Endothelial cell of umbilical vein (primary cell): ENCODE data around the gene STAG1. TPM values are rescaled to one million over a fixed set of nuclear protein-coding genes. Genes with fewer than 3 reads are reported as not detected.

Experiments used
- BruUV-seq: library from RNA; stranded (reverse); fragments of 400-500 nt; replicated peaks from 2 replicates; lab custom pipeline; 2021; lab: Mats Ljungman, UMichigan
- CTCF ChIA-PET: fragments of 300-600, 350-600 bp; sonication (Branson Sonifier 250); formaldehyde crosslinking; loops from one replicate; lab custom pipeline; 2021; ENCODE audit warnings: antibody characterized with exemption, inconsistent platforms; lab: Charles Lee
- POLR2A ChIA-PET: fragments of 300-600, 350-600 bp; sonication (Branson Sonifier 250); formaldehyde crosslinking; loops from one replicate; lab custom pipeline; 2021; ENCODE audit warnings: antibody characterized with exemption, inconsistent platforms; lab: Charles Lee
- DNase-seq: peaks from one replicate; pipeline ENCODE4 v3.0.0-alpha.2; 2011; ENCODE audit warnings: low read depth, low spot score
- FAIRE-seq: peaks from 2 replicates; lab custom pipeline; 2011; peaks lifted over from hg19 to GRCh38; lab: Jason Lieb, UNC
- H2AFZ ChIP-seq: 2 replicates; pipeline ENCODE4 v1.6.0; 2012; ENCODE audit warnings: low read depth, low read length, control low read depth, inconsistent platforms
- H3K27ac ChIP-seq: 2 replicates; pipeline ENCODE4 v1.5.1; 2011; ENCODE audit warnings: low read depth, mild to moderate bottlenecking, control low read depth, low read length, moderate library complexity; ENCODE audit not compliant: insufficient read depth
- H3K27me3 ChIP-seq, 2 experiments: 2 replicates each; pipeline versions ENCODE4 v1.6.0 to v1.6.1; 2011; ENCODE audit warnings: low read length in 2 of 2, mixed read lengths in 1 of 2; ENCODE audit not compliant: control insufficient read depth in 2 of 2, insufficient read depth in 2 of 2
- H3K36me3 ChIP-seq, 2 experiments: 2 replicates in 1 of 2; 3 replicates in 1 of 2; pipeline ENCODE4 v1.5.1; 2011; ENCODE audit warnings: low read length in 2 of 2, mild to moderate bottlenecking in 1 of 2, moderate library complexity in 1 of 2; ENCODE audit not compliant: control insufficient read depth in 2 of 2, insufficient read depth in 2 of 2; ENCODE audit errors: extremely low read depth in 1 of 2
- H3K4me1 ChIP-seq: 3 replicates; pipeline ENCODE4 v1.5.1; 2011; ENCODE audit warnings: mild to moderate bottlenecking, low read length; ENCODE audit not compliant: control insufficient read depth, insufficient read depth; ENCODE audit errors: extremely low read depth
- H3K4me2 ChIP-seq: 2 replicates; pipeline ENCODE4 v1.6.1; 2011; ENCODE audit warnings: low read length, control low read depth, mixed read lengths; ENCODE audit not compliant: insufficient read depth
- H3K4me3 ChIP-seq, 3 experiments: fragments of 200-600 bp in 1 of 3; sonication (generic), shearing (Covaris generic) in 1 of 3; replicated peaks in 1 of 3; 2 replicates each; pipeline ENCODE4 v1.5.1; 2011 to 2016; ENCODE audit warnings: control low read depth in 3 of 3, low read length in 3 of 3, mild to moderate bottlenecking in 2 of 3, inconsistent platforms in 1 of 3, low read depth in 1 of 3, moderate library complexity in 1 of 3; ENCODE audit not compliant: insufficient read depth in 1 of 3
- H3K79me2 ChIP-seq: 2 replicates; pipeline ENCODE4 v1.6.0; 2012; ENCODE audit warnings: low read length, inconsistent platforms; ENCODE audit not compliant: control insufficient read depth, insufficient read depth
- H3K9ac ChIP-seq: replicated peaks from 2 replicates; pipeline ENCODE3; 2011; ENCODE audit warnings: low read length, control low read depth; ENCODE audit not compliant: insufficient read depth; ENCODE audit errors: extremely low read depth
- H3K9me1 ChIP-seq: replicated peaks from 3 replicates; pipeline ENCODE4 v1.6.0; 2011; ENCODE audit warnings: mild to moderate bottlenecking, low read length; ENCODE audit not compliant: control insufficient read depth, insufficient read depth; ENCODE audit errors: extremely low read depth
- H3K9me3 ChIP-seq: replicated peaks from 2 replicates; pipeline ENCODE4 v1.5.1; 2012; ENCODE audit warnings: low read length, inconsistent platforms; ENCODE audit not compliant: control insufficient read depth, insufficient read depth
- H4K20me1 ChIP-seq: replicated peaks from 2 replicates; pipeline ENCODE3; 2011; ENCODE audit warnings: mild to moderate bottlenecking, low read length; ENCODE audit not compliant: control insufficient read depth, insufficient read depth; ENCODE audit errors: extremely low read depth
- EZH2 ChIP-seq: IDR thresholded peaks from 2 replicates; pipeline ENCODE4 v1.6.1; 2012; ENCODE audit warnings: borderline replicate concordance, low read depth, mild to moderate bottlenecking, moderate library complexity, low read length, inconsistent platforms; ENCODE audit not compliant: severe bottlenecking
- FOS ChIP-seq: IDR thresholded peaks from 2 replicates; pipeline ENCODE4 v1.6.1; 2011; ENCODE audit warnings: mild to moderate bottlenecking, low read length, moderate library complexity, borderline replicate concordance; ENCODE audit not compliant: insufficient read depth
- GATA2 ChIP-seq: IDR thresholded peaks from 2 replicates; pipeline ENCODE4 v1.7.0; 2011; ENCODE audit warnings: low read depth, mild to moderate bottlenecking, moderate library complexity, mixed read lengths, low read length; ENCODE audit not compliant: insufficient read length, insufficient read depth
- JUN ChIP-seq: IDR thresholded peaks from 2 replicates; pipeline ENCODE4 v1.6.1; 2011; ENCODE audit warnings: borderline replicate concordance, low read depth; ENCODE audit not compliant: insufficient read length, insufficient read depth
- MYC ChIP-seq: IDR thresholded peaks from one replicate; pipeline ENCODE4 v1.6.1; 2011; ENCODE audit warnings: mild to moderate bottlenecking, low read depth, low read length
- POLR2A ChIP-seq: IDR thresholded peaks from 2 replicates; pipeline ENCODE4 v1.6.1; 2012; ENCODE audit warnings: low read depth, mild to moderate bottlenecking, control low read depth, low read length
- POLR2AphosphoS5 ChIP-seq: IDR thresholded peaks from 2 replicates; pipeline ENCODE4 v1.6.1; 2012; ENCODE audit warnings: low read depth, mild to moderate bottlenecking, control low read depth, low read length, moderate library complexity; ENCODE audit not compliant: insufficient read depth
- dilution Hi-C: fragments of 300-500 bp; cut with MboI; formaldehyde crosslinking; loops from one replicate; pipeline ENCODE4 v1.15.0; 2019; ENCODE audit warnings: low sequenced_read_pairs; ENCODE audit not compliant: extremely low pct_ligation_motif_present
- intact Hi-C: fragments of 100-400 bp; cut with micrococcal nuclease; formaldehyde crosslinking; loops from one replicate; pipeline ENCODE4 v1.10.0; 2022
- polyA plus RNA-seq, 4 experiments: library from polyadenylated mRNA; depleted of rRNA in 3 of 4; stranded (reverse) in 3 of 4; unstranded in 1 of 4; fragments of >200 nt; gene quantifications; 2 replicates each; pipeline versions ENCODE4 v1.2.1 to v1.2.3, GENCODE V29; 2011 to 2012; ENCODE audit warnings: missing spikeins in 1 of 4
- total RNA-seq: library from RNA; stranded (reverse); gene quantifications from 2 replicates; pipeline ENCODE4 v1.2.3, GENCODE V29; 2021
- TF ChIP-seq, protein P1 (sequence below), 2 donors: IDR thresholded peaks; 1 replicate in 1 of 2; 2 replicates in 1 of 2; pipeline ENCODE4 v1.5.1; 2011; ENCODE audit warnings: low read length in 2 of 2, mild to moderate bottlenecking in 2 of 2, moderate library complexity in 2 of 2, control low read depth in 1 of 2, inconsistent platforms in 1 of 2, low read depth in 1 of 2; ENCODE audit not compliant: insufficient read depth in 1 of 2; ENCODE audit errors: extremely low read depth in 1 of 2
- TF ChIP-seq, protein P2 (sequence below): IDR thresholded peaks from 2 replicates; pipeline ENCODE4 v1.6.1; 2011; ENCODE audit not compliant: insufficient read depth, insufficient read length

The STAG1 gene
- total and polyA plus RNA-seq, 2 donors (not counting 3 experiments of a cell fraction or from before 2014, with no cell fraction given), result 7.4 to 42.1 TPM

DNA sequence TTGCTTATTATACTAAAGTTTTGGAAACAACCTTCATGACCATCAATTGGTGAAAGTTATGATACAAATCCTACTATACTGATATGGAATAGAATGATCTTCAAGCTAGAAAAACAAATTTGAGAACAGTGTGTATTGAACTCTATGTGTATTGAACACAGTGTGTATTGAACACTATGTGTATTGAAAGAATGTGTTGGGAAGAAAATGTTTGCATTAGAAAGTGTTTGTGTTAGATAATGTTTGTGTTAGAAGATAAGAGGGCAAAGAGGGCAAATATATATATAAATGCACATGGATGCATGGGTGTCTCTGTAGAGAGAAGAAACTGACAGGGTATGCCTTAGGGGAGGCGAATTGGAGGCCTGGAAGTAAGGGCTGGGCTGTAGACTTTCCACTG lies 459.7 kb downstream of the STAG1 start:
- H3K4me3 ChIP-seq, result no peak overlapping the region
- no peak overlapping the region for H3K4me2 ChIP-seq
- no peaks in the 10 kb centered on the region for H3K9me1 ChIP-seq
- intact Hi-C loops, result no loop called here
- H3K9ac ChIP-seq, result no peak overlapping the region
- H3K27ac ChIP-seq, result no peak overlapping the region
- dilution Hi-C loops, result no loop called here
- DNase-seq (no peak), FAIRE-seq (no peak)
- no peaks in the 10 kb centered on the region for H3K79me2 ChIP-seq
- H3K9me3 ChIP-seq, result no peaks in the 10 kb centered on the region
- H3K4me1 ChIP-seq, result no peaks in the 10 kb centered on the region
- peaks cover 1 to 3% of the 10 kb centered on the region in 2 experiments for H3K36me3 ChIP-seq
- H3K27me3 ChIP-seq, result no peaks in the 10 kb centered on the region
- POLR2A ChIA-PET, result no interaction called here
- no peak for TF ChIP-seq GATA2
- no peak for TF ChIP-seq MYC
- no peak for TF ChIP-seq EZH2
- no peak for TF ChIP-seq POLR2AphosphoS5
- no peak for TF ChIP-seq FOS
- TF ChIP-seq JUN, result no peak
- TF ChIP-seq, protein P1, sequence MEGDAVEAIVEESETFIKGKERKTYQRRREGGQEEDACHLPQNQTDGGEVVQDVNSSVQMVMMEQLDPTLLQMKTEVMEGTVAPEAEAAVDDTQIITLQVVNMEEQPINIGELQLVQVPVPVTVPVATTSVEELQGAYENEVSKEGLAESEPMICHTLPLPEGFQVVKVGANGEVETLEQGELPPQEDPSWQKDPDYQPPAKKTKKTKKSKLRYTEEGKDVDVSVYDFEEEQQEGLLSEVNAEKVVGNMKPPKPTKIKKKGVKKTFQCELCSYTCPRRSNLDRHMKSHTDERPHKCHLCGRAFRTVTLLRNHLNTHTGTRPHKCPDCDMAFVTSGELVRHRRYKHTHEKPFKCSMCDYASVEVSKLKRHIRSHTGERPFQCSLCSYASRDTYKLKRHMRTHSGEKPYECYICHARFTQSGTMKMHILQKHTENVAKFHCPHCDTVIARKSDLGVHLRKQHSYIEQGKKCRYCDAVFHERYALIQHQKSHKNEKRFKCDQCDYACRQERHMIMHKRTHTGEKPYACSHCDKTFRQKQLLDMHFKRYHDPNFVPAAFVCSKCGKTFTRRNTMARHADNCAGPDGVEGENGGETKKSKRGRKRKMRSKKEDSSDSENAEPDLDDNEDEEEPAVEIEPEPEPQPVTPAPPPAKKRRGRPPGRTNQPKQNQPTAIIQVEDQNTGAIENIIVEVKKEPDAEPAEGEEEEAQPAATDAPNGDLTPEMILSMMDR (IDR thresholded peaks at IDR 0.05; ENCODE audit: extremely low read depth in 1 of 2, insufficient read depth in 1 of 2, low read depth in 1 of 2, low read length in 2 of 2), result no peak
- no peak for TF ChIP-seq POLR2A
- TF ChIP-seq, protein P2, sequence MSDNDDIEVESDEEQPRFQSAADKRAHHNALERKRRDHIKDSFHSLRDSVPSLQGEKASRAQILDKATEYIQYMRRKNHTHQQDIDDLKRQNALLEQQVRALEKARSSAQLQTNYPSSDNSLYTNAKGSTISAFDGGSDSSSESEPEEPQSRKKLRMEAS, result no peak
- no peaks in the 10 kb centered on the region for H4K20me1 ChIP-seq
- H2AFZ ChIP-seq, result no peak overlapping the region
- CTCF ChIA-PET, result interaction anchor here (1.1 to 1.8 kb wide), 4 partner anchors 11 to 460 kb away, joined by 3 to 8 read pairs (median 3); partner anchors contain the start of gene STAG1
- no TSS peak for BruUV-seq
